ENCODE data around the gene CAGE1.

The CAGE1 gene

DNA sequence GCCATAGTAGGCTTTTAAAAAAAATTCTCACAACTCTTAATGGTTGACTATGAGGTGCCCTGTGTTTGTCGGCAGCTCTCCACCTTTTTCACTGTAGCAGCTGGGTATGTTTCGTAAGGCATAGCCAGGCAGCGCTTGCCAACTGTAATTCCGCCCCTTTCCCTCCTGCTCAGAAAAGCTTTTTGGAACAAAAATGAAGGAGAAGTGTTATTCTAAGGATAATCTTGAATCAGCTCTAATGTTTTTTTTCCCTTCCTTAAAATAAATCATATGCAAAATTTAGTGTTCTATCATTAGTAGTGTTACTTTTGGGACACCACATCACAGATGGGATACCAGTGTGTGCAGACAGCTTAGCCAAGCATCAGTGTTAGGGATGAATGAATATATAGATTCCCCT lies 21.3 kb upstream of the CAGE1 start:
- DNase-seq (ENCODE audit: low read depth, low spot score): no peak
- Histone ChIP-seq H3K27ac (ENCODE audit: low read length) (no peak overlapping the region), H3K27me3 (ENCODE audit: control insufficient read depth, insufficient read depth, low read length) (no peaks in the 10 kb centered on the region), H3K9me3 (ENCODE audit: control insufficient read depth, insufficient read depth, low read length) (no peaks in the 10 kb centered on the region), H3K36me3 (ENCODE audit: control insufficient read depth, insufficient read depth, low read length) (peaks cover 12% of the 10 kb centered on the region; the same call in 1 of the 2 replicates), H3K4me1 (ENCODE audit: control insufficient read depth, insufficient read depth, low read length) (no peaks in the 10 kb centered on the region), H3K4me3 (ENCODE audit: low read length) (no peak overlapping the region)
- WGBS (ENCODE audit: insufficient coverage, insufficient read length): no CpG with 5 or more reads among the region's 4 CpGs

DNA sequence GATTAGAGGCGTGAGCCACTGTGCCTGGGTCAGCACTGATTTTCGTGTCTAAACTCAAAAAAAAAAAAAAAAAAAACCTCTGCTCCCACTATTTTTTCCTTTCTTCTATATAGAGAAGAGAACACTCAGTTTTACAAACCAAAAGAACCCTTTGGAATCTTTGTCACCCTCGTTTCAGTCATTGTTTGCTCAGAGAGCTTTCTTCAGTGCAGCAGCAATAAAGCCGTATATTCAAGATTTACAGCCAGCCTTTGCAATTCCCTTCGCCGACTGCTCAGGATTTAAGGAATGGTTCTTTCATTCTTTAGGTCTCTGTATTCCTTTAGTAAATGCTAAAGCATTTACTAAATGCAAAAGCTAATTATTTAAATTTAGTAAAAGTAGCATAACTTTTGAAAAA lies 20.2 kb upstream of the CAGE1 start:
- no CpG with 5 or more reads among the region's 6 CpGs for WGBS (ENCODE audit: insufficient coverage, insufficient read length)
- no peak overlapping the region for H3K4me3 ChIP-seq (ENCODE audit: low read length)
- H3K9me3 ChIP-seq (ENCODE audit: control insufficient read depth, insufficient read depth, low read length): no peaks in the 10 kb centered on the region
- H3K36me3 ChIP-seq (ENCODE audit: control insufficient read depth, insufficient read depth, low read length): peaks cover 12% of the 10 kb centered on the region; the same call in 1 of the 2 replicates
- DNase-seq (ENCODE audit: low read depth, low spot score): no peak
- H3K27ac ChIP-seq (ENCODE audit: low read length): no peak overlapping the region
- no peaks in the 10 kb centered on the region for H3K4me1 ChIP-seq (ENCODE audit: control insufficient read depth, insufficient read depth, low read length)
- no peaks in the 10 kb centered on the region for H3K27me3 ChIP-seq (ENCODE audit: control insufficient read depth, insufficient read depth, low read length)

- Histone ChIP-seq H3K27me3 (ENCODE audit: control insufficient read depth, insufficient read depth, low read length) (no peaks in the 10 kb centered on the region), H3K4me1 (ENCODE audit: control insufficient read depth, insufficient read depth, low read length) (no peaks in the 10 kb centered on the region), H3K4me3 (ENCODE audit: low read length) (no peak overlapping the region), H3K27ac (ENCODE audit: low read length) (no peak overlapping the region), H3K9me3 (ENCODE audit: control insufficient read depth, insufficient read depth, low read length) (no peaks in the 10 kb centered on the region), H3K36me3 (ENCODE audit: control insufficient read depth, insufficient read depth, low read length) (peaks cover 12% of the 10 kb centered on the region; the same call in 1 of the 2 replicates)
- WGBS (ENCODE audit: insufficient coverage, insufficient read length): no CpG with 5 or more reads among the region's 9 CpGs
- DNase-seq (ENCODE audit: low read depth, low spot score): no peak
Measured at GRCh38 chr6:7406743-7407142, 17.2 kb upstream of the CAGE1 start.

DNA sequence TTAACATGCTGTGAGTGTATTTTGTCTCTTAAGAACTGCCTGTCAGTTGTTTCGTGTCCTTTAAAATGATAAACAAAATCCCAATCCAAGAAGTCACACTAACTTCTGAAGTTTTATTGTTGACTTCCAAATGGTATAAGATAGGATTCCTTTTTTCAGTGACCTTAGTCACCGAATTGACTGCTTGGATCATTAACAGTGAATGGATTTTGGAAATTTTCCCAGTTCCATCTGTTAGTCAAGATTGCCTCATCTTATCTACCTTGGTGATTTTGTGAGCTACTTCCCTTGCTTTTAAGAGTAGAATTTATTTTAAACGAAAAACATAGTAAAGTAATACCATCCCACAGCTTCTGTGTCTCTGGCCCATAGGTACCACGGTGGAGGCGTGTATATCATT lies 15.0 kb upstream of the CAGE1 start:
- no peak overlapping the region for H3K27ac ChIP-seq (ENCODE audit: low read length)
- no peaks in the 10 kb centered on the region for H3K9me3 ChIP-seq (ENCODE audit: control insufficient read depth, insufficient read depth, low read length)
- H3K4me3 ChIP-seq (ENCODE audit: low read length): no peak overlapping the region
- no peaks in the 10 kb centered on the region for H3K4me1 ChIP-seq (ENCODE audit: control insufficient read depth, insufficient read depth, low read length)
- no peaks in the 10 kb centered on the region for H3K27me3 ChIP-seq (ENCODE audit: control insufficient read depth, insufficient read depth, low read length)
- WGBS (ENCODE audit: insufficient coverage, insufficient read length): no CpG with 5 or more reads among the region's 5 CpGs
- DNase-seq (ENCODE audit: low read depth, low spot score): no peak
- H3K36me3 ChIP-seq (ENCODE audit: control insufficient read depth, insufficient read depth, low read length): peaks cover 8% of the 10 kb centered on the region; the same call in 1 of the 2 replicates

- Histone ChIP-seq H3K36me3 (ENCODE audit: control insufficient read depth, insufficient read depth, low read length) (peaks cover 8% of the 10 kb centered on the region; the same call in 1 of the 2 replicates), H3K4me3 (ENCODE audit: low read length) (no peak overlapping the region), H3K27me3 (ENCODE audit: control insufficient read depth, insufficient read depth, low read length) (no peaks in the 10 kb centered on the region), H3K9me3 (ENCODE audit: control insufficient read depth, insufficient read depth, low read length) (no peaks in the 10 kb centered on the region), H3K4me1 (ENCODE audit: control insufficient read depth, insufficient read depth, low read length) (no peaks in the 10 kb centered on the region), H3K27ac (ENCODE audit: low read length) (no peak overlapping the region)
- no CpG with 5 or more reads among the region's 1 CpG for WGBS (ENCODE audit: insufficient coverage, insufficient read length)
- no peak for DNase-seq (ENCODE audit: low read depth, low spot score)
Measured at GRCh38 chr6:7402716-7403115, 13.2 kb upstream of the CAGE1 start.

DNA sequence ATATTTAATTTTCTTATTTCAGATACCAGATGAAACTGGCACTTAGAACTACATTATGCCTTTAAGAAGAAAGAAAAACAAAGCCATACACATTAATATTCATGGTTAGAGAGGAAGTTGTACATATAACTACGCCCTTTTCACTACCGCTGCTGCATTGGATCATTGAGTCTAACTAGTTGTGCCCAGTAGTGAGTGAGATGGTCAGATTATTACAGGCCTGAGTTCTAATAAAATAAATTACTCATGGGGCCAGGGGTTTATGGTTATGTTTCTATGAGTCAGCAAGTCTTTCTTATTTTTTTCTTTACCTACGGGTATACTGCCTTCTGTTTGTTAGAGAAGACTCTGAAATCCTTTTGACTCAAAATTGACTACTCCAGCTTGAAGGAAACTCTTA lies 11.5 kb upstream of the CAGE1 start:
- Histone ChIP-seq H3K4me3 (ENCODE audit: low read length) (no peak overlapping the region), H3K9me3 (ENCODE audit: control insufficient read depth, insufficient read depth, low read length) (no peaks in the 10 kb centered on the region), H3K4me1 (ENCODE audit: control insufficient read depth, insufficient read depth, low read length) (no peaks in the 10 kb centered on the region), H3K27me3 (ENCODE audit: control insufficient read depth, insufficient read depth, low read length) (no peaks in the 10 kb centered on the region), H3K36me3 (ENCODE audit: control insufficient read depth, insufficient read depth, low read length) (peaks cover 8% of the 10 kb centered on the region; the same call in 1 of the 2 replicates), H3K27ac (ENCODE audit: low read length) (no peak overlapping the region)
- no peak for DNase-seq (ENCODE audit: low read depth, low spot score)
- no CpG with 5 or more reads among the region's 3 CpGs for WGBS (ENCODE audit: insufficient coverage, insufficient read length)

DNA sequence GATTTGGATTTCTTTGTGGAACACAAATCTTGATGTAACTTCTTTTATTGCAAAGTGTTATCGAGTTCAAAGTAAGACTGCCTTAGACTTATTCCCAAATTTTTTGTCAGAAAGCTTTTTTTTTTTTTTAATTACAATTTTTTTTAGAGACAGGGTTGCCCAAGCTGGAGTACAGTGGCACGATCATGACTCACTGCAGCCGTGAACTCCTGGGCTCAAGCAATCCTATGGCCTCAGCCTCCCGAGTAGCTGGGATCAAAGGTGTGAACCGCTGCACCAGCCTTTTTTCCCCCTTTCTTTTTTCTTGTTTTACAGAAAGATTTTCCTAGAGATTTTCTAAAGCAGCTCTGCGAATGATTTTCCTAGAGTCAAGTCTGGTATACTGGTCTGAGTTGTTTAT lies 2.9 kb upstream of the CAGE1 start:
- Histone ChIP-seq H3K9me3 (ENCODE audit: control insufficient read depth, insufficient read depth, low read length) (no peaks in the 10 kb centered on the region), H3K27ac (ENCODE audit: low read length) (no peak overlapping the region), H3K4me3 (ENCODE audit: low read length) (no peak overlapping the region), H3K4me1 (ENCODE audit: control insufficient read depth, insufficient read depth, low read length) (no peaks in the 10 kb centered on the region), H3K36me3 (ENCODE audit: control insufficient read depth, insufficient read depth, low read length) (peaks cover 4% of the 10 kb centered on the region; the same call in 1 of the 2 replicates), H3K27me3 (ENCODE audit: control insufficient read depth, insufficient read depth, low read length) (no peaks in the 10 kb centered on the region)
- DNase-seq (ENCODE audit: low read depth, low spot score): no peak
- no CpG with 5 or more reads among the region's 6 CpGs for WGBS (ENCODE audit: insufficient coverage, insufficient read length)

DNA sequence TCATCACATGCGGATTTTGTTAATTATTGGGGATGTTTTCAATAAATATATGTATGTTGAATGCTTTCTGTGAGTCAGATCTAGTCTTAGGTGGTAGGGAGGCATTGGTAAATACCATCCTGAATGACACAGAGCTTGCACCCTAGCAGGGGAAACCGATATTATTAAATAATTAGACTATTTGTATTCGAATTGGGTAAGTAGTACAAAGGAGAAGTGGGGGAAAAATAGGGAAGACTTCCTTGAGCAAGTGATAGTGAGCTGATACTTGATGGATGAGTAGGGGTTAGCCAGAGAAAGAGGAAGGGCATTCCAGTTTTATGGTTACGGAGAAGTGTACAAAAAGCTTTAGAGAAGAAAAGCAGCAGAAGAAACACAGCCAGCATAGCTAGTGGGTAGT lies 1.6 kb upstream of the CAGE1 start:
- no peak overlapping the region for H3K27ac ChIP-seq (ENCODE audit: low read length)
- no peaks in the 10 kb centered on the region for H3K9me3 ChIP-seq (ENCODE audit: control insufficient read depth, insufficient read depth, low read length)
- peaks cover 4% of the 10 kb centered on the region; the same call in 1 of the 2 replicates for H3K36me3 ChIP-seq (ENCODE audit: control insufficient read depth, insufficient read depth, low read length)
- no CpG with 5 or more reads among the region's 4 CpGs for WGBS (ENCODE audit: insufficient coverage, insufficient read length)
- no peak overlapping the region for H3K4me3 ChIP-seq (ENCODE audit: low read length)
- no peaks in the 10 kb centered on the region for H3K27me3 ChIP-seq (ENCODE audit: control insufficient read depth, insufficient read depth, low read length)
- DNase-seq (ENCODE audit: low read depth, low spot score): no peak
- no peaks in the 10 kb centered on the region for H3K4me1 ChIP-seq (ENCODE audit: control insufficient read depth, insufficient read depth, low read length)

DNA sequence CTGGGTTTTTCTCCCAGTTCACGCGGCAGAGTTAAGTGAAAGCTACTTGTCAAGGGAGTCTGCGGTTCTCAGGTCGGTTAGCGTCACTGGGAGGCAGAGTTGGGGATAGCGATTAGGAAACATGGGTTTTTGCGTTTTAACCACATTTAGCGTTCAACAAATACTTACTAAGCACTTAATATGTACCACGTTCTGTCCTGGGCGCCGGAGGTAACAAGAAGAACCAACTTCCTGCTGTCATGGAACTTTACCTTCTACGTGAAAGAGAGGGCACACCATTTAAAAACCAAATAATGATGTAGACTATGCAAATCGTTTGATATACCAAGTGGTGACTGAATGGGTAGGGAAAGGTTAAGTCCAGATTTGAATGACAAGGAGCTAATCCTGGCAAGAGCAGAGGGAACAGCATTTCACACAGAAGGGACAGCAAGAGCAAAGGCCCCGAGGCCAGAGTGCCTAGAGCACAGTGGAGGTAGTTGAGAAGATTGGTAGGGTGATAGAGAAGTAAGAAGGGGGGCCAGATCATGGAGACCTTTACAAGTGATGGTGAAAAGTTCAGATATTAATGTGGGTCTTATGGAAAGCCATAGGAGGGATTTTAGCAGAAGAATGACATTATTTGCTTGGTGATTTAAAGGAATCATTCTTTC lies 810 bp upstream of the CAGE1 start:
- Histone ChIP-seq H3K4me3 (ENCODE audit: low read length) (peak overlapping the region; percentile 83), H3K27ac (ENCODE audit: low read length) (no peak overlapping the region), H3K4me1 (ENCODE audit: control insufficient read depth, insufficient read depth, low read length) (no peaks in the 10 kb centered on the region), H3K36me3 (ENCODE audit: control insufficient read depth, insufficient read depth, low read length) (peaks cover 4% of the 10 kb centered on the region; the same call in 1 of the 2 replicates), H3K27me3 (ENCODE audit: control insufficient read depth, insufficient read depth, low read length) (no peaks in the 10 kb centered on the region), H3K9me3 (ENCODE audit: control insufficient read depth, insufficient read depth, low read length) (no peaks in the 10 kb centered on the region)
- WGBS (ENCODE audit: insufficient coverage, insufficient read length): no CpG with 5 or more reads among the region's 14 CpGs
- DNase-seq (ENCODE audit: low read depth, low spot score): no peak

DNA sequence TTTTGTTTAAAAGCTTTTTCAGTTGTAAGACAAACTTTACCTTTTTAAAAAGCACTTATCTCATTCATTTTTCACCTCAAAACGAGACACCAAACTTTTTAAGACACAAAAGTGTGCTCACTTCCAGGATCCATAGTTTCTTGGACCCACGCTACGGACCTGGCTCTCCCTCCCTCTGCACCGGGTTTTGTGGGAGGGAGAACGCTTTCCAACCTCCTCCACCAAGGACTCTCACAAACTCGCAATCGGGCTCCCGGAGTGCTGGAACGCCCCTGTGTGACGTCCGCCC lies 436 bp downstream of the CAGE1 start:
- no peak for DNase-seq (ENCODE audit: low read depth, low spot score)
- peak overlapping the region; percentile 83 for H3K4me3 ChIP-seq (ENCODE audit: low read length)
- no peaks in the 10 kb centered on the region for H3K9me3 ChIP-seq (ENCODE audit: control insufficient read depth, insufficient read depth, low read length)
- H3K4me1 ChIP-seq (ENCODE audit: control insufficient read depth, insufficient read depth, low read length): no peaks in the 10 kb centered on the region
- peaks cover 4% of the 10 kb centered on the region; the same call in 1 of the 2 replicates for H3K36me3 ChIP-seq (ENCODE audit: control insufficient read depth, insufficient read depth, low read length)
- no peak overlapping the region for H3K27ac ChIP-seq (ENCODE audit: low read length)
- H3K27me3 ChIP-seq (ENCODE audit: control insufficient read depth, insufficient read depth, low read length): no peaks in the 10 kb centered on the region
- WGBS (ENCODE audit: insufficient coverage, insufficient read length): no CpG with 5 or more reads among the region's 11 CpGs

- Histone ChIP-seq H3K27me3 (ENCODE audit: control insufficient read depth, insufficient read depth, low read length) (no peaks in the 10 kb centered on the region), H3K36me3 (ENCODE audit: control insufficient read depth, insufficient read depth, low read length) (no peaks in the 10 kb centered on the region), H3K4me1 (ENCODE audit: control insufficient read depth, insufficient read depth, low read length) (no peaks in the 10 kb centered on the region), H3K4me3 (ENCODE audit: low read length) (no peak overlapping the region), H3K27ac (ENCODE audit: low read length) (no peak overlapping the region), H3K9me3 (ENCODE audit: control insufficient read depth, insufficient read depth, low read length) (no peaks in the 10 kb centered on the region)
- no peak for DNase-seq (ENCODE audit: low read depth, low spot score)
- WGBS (ENCODE audit: insufficient coverage, insufficient read length): no CpG with 5 or more reads among the region's 1 CpG
Measured at GRCh38 chr6:7381092-7381491, 8.4 kb downstream of the CAGE1 start.
